Neural cell (in vitro differentiated cells): Measurements from ENCODE around the gene NCKAP1. TPM values are rescaled to one million over a fixed set of nuclear protein-coding genes. Genes with fewer than 3 reads are reported as not detected.

Experiments used
- H2AFZ ChIP-seq: fragments of 200-600, 300-800 bp; sonication (generic), shearing (Covaris generic); 2 replicates; pipeline ENCODE4 v1.6.0; 2014; ENCODE audit warnings: low read depth, mild to moderate bottlenecking, antibody characterized with exemption, low read length, moderate library complexity
- H3F3A ChIP-seq: fragments of 200-600 bp; shearing (Covaris generic); 2 replicates; pipeline ENCODE4 v1.6.1; 2016; ENCODE audit warnings: mild to moderate bottlenecking, moderate library complexity, mixed read lengths, antibody characterized with exemption, low read length; ENCODE audit not compliant: insufficient read depth, poor library complexity, severe bottlenecking
- H3K27ac ChIP-seq: fragments of 200-600, 300-800 bp; sonication (generic), shearing (Covaris generic); 2 replicates; pipeline ENCODE4 v1.5.1; 2014; ENCODE audit warnings: mild to moderate bottlenecking, low read length, moderate library complexity
- H3K27me3 ChIP-seq: fragments of 300-800, 200-600 bp; sonication (generic), shearing (Covaris generic); 2 replicates; pipeline ENCODE4 v1.6.0; 2014; ENCODE audit warnings: mild to moderate bottlenecking, low read depth, low read length, moderate library complexity; ENCODE audit not compliant: insufficient read depth
- H3K36me3 ChIP-seq: fragments of 300-800, 200-600 bp; sonication (generic), shearing (Covaris generic); 2 replicates; pipeline ENCODE4 v1.5.1; 2014; ENCODE audit warnings: mild to moderate bottlenecking, antibody characterized with exemption, low read length, moderate library complexity; ENCODE audit not compliant: insufficient read depth
- H3K4me2 ChIP-seq: fragments of 300-800, 200-600 bp; sonication (generic), shearing (Covaris generic); 2 replicates; pipeline ENCODE4 v1.6.0; 2014; ENCODE audit warnings: mild to moderate bottlenecking, low read length
- H3K4me3 ChIP-seq: fragments of 300-800, 200-600 bp; sonication (generic), shearing (Covaris generic); 2 replicates; pipeline ENCODE4 v1.5.1; 2014; ENCODE audit warnings: mild to moderate bottlenecking, low read length, moderate library complexity
- H3K79me2 ChIP-seq: fragments of 200-600 bp; shearing (Covaris generic); replicated peaks from 2 replicates; pipeline ENCODE4 v1.6.0; 2014; ENCODE audit warnings: mild to moderate bottlenecking, low read length, moderate library complexity; ENCODE audit not compliant: insufficient read depth
- H3K9ac ChIP-seq: fragments of 300-800, 200-600 bp; sonication (generic), shearing (Covaris generic); 2 replicates; pipeline ENCODE4 v1.6.1; 2016; ENCODE audit warnings: mild to moderate bottlenecking, low read length, mixed read lengths
- H3K9me2 ChIP-seq: fragments of 200-600 bp; shearing (Covaris generic); 2 replicates; pipeline ENCODE4 v1.6.1; 2016; ENCODE audit warnings: mild to moderate bottlenecking, low read length, mixed read lengths; ENCODE audit not compliant: insufficient read depth
- H3K9me3 ChIP-seq: fragments of 200-600, 300-800 bp; sonication (generic), shearing (Covaris generic); 2 replicates; pipeline ENCODE4 v1.6.1; 2016; ENCODE audit warnings: mild to moderate bottlenecking, mixed run types, low read length, moderate library complexity, mixed read lengths
- H4K20me1 ChIP-seq: fragments of 200-600 bp; shearing (Covaris generic); 2 replicates; pipeline ENCODE4 v1.6.1; 2016; ENCODE audit warnings: mild to moderate bottlenecking, mixed run types; ENCODE audit not compliant: insufficient read depth
- EP300 ChIP-seq: fragments of 450-650 bp; conservative IDR thresholded peaks from 2 replicates; pipeline ENCODE4 v1.6.1; 2014; ENCODE audit warnings: antibody characterized with exemption, mild to moderate bottlenecking, moderate library complexity; ENCODE audit not compliant: poor library complexity, severe bottlenecking
- EZH2 ChIP-seq: fragments of 200-600, 300-800 bp; shearing (Covaris generic), sonication (generic); IDR thresholded peaks from 2 replicates; pipeline ENCODE4 v1.6.1; 2014; ENCODE audit warnings: antibody characterized with exemption, low read length, borderline replicate concordance, mild to moderate bottlenecking; ENCODE audit not compliant: insufficient read depth, poor library complexity, severe bottlenecking
- MXI1 ChIP-seq: fragments of 450-650 bp; conservative IDR thresholded peaks from 2 replicates; pipeline ENCODE4 v1.6.1; 2014; ENCODE audit warnings: antibody characterized with exemption, mild to moderate bottlenecking; ENCODE audit not compliant: poor library complexity, severe bottlenecking
- POLR2AphosphoS5 ChIP-seq: IDR thresholded peaks from 2 replicates; pipeline ENCODE4 v1.6.1; 2012
- RAD21 ChIP-seq: fragments of 450-650 bp; conservative IDR thresholded peaks from 2 replicates; pipeline ENCODE4 v1.6.1; 2014; ENCODE audit warnings: antibody characterized with exemption, mild to moderate bottlenecking, moderate library complexity
- SMC3 ChIP-seq: fragments of 450-650 bp; conservative IDR thresholded peaks from 2 replicates; pipeline ENCODE4 v1.6.1; 2014; ENCODE audit warnings: antibody characterized with exemption, mild to moderate bottlenecking, moderate library complexity; ENCODE audit not compliant: poor library complexity
- TAF1 ChIP-seq: IDR thresholded peaks from 2 replicates; pipeline ENCODE4 v1.6.1; 2012; ENCODE audit warnings: low read depth
- polyA plus RNA-seq: library from polyadenylated mRNA; depleted of rRNA; stranded (reverse); fragments of >200 nt; gene quantifications from 2 replicates; pipeline ENCODE4 v1.2.3, GENCODE V29; 2014
- TF ChIP-seq, protein P1 (sequence below): fragments of 450-650 bp; IDR thresholded peaks from 2 replicates; pipeline ENCODE4 v1.5.1; 2014; ENCODE audit warnings: antibody characterized with exemption, mild to moderate bottlenecking, moderate library complexity; ENCODE audit not compliant: poor library complexity, severe bottlenecking
- TF ChIP-seq, protein P2 (sequence below): IDR thresholded peaks from 2 replicates; pipeline ENCODE4 v1.6.1; 2012; ENCODE audit warnings: borderline replicate concordance

Gene NCKAP1
- polyA plus RNA-seq, 1 donor from 2014 or later: 124 TPM

DNA sequence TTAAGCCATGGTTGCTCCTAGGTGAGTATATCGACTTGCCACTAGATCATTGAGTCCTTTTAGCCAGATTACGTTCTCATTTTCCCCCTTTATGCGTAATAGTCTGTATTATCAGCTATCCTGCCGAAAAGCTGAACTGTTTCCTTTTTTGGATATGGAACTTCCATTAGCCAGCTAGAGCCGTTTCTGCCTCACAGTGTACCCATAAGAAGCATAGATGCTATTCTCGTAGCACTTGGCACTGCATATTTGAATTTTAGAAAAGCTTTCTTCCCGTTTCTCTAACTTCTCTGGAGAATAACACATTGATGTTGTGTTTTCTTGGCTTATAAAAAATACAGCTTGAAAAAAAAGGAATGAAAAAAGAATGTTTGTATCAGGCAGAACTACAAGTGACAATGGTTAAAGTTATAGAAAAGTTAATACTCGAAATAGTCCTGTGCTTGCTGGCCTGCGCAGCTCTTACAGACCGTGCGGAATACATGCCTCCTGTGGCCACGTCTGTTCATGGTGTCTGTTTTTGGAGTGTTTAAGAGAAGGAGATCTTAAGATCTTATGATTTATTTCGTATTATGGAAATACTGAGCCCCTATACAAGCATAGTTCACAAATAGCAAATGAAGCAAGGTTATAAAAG is 41.0 kb upstream of the NCKAP1 start:
- TF ChIP-seq MXI1 (no peak), POLR2AphosphoS5 (no peak), EP300 (no peak), EZH2 (no peak), TAF1 (no peak), RAD21 (no peak), SMC3 (no peak)
- TF ChIP-seq, protein P1, sequence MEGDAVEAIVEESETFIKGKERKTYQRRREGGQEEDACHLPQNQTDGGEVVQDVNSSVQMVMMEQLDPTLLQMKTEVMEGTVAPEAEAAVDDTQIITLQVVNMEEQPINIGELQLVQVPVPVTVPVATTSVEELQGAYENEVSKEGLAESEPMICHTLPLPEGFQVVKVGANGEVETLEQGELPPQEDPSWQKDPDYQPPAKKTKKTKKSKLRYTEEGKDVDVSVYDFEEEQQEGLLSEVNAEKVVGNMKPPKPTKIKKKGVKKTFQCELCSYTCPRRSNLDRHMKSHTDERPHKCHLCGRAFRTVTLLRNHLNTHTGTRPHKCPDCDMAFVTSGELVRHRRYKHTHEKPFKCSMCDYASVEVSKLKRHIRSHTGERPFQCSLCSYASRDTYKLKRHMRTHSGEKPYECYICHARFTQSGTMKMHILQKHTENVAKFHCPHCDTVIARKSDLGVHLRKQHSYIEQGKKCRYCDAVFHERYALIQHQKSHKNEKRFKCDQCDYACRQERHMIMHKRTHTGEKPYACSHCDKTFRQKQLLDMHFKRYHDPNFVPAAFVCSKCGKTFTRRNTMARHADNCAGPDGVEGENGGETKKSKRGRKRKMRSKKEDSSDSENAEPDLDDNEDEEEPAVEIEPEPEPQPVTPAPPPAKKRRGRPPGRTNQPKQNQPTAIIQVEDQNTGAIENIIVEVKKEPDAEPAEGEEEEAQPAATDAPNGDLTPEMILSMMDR: no peak
- TF ChIP-seq, protein P2, sequence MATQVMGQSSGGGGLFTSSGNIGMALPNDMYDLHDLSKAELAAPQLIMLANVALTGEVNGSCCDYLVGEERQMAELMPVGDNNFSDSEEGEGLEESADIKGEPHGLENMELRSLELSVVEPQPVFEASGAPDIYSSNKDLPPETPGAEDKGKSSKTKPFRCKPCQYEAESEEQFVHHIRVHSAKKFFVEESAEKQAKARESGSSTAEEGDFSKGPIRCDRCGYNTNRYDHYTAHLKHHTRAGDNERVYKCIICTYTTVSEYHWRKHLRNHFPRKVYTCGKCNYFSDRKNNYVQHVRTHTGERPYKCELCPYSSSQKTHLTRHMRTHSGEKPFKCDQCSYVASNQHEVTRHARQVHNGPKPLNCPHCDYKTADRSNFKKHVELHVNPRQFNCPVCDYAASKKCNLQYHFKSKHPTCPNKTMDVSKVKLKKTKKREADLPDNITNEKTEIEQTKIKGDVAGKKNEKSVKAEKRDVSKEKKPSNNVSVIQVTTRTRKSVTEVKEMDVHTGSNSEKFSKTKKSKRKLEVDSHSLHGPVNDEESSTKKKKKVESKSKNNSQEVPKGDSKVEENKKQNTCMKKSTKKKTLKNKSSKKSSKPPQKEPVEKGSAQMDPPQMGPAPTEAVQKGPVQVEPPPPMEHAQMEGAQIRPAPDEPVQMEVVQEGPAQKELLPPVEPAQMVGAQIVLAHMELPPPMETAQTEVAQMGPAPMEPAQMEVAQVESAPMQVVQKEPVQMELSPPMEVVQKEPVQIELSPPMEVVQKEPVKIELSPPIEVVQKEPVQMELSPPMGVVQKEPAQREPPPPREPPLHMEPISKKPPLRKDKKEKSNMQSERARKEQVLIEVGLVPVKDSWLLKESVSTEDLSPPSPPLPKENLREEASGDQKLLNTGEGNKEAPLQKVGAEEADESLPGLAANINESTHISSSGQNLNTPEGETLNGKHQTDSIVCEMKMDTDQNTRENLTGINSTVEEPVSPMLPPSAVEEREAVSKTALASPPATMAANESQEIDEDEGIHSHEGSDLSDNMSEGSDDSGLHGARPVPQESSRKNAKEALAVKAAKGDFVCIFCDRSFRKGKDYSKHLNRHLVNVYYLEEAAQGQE: no peak
- Histone ChIP-seq H3K9me3 (no peaks in the 10 kb centered on the region), H3K27me3 (peaks cover 4% of the 10 kb centered on the region), H3K27ac (peak overlapping the region; percentile 80), H3F3A (no peaks in the 10 kb centered on the region), H2AFZ (peak overlapping the region; percentile 96), H3K9ac (peak overlapping the region; percentile 74), H3K4me2 (peak overlapping the region; percentile 65), H3K4me3 (peak overlapping the region; percentile 71), H3K79me2 (no peaks in the 10 kb centered on the region), H3K9me2 (no peaks in the 10 kb centered on the region), H4K20me1 (no peaks in the 10 kb centered on the region), H3K36me3 (no peaks in the 10 kb centered on the region)

GRCh38 chr2:183078464-183079138 is 40.3 kb upstream of the NCKAP1 start, which contains the start of gene DUSP19:
Gene DUSP19, plus strand, starts transcription at chr2:183078747. Its CDS starts 187 bp downstream, at chr2:183078934.
- Histone ChIP-seq H3K9ac (peak within 1 kb of the TSS; percentile 74), H3K27me3 (peaks cover 4% of the 10 kb centered on the region), H3K79me2 (no peaks in the 10 kb centered on the region), H3K36me3 (no peaks in the 10 kb centered on the region), H3K4me3 (peak within 1 kb of the TSS; percentile 71), H3F3A (no peaks in the 10 kb centered on the region), H4K20me1 (no peaks in the 10 kb centered on the region), H3K9me3 (no peaks in the 10 kb centered on the region), H2AFZ (peak within 1 kb of the TSS; percentile 96), H3K4me2 (peak within 1 kb of the TSS; percentile 65), H3K9me2 (no peaks in the 10 kb centered on the region), H3K27ac (peak within 1 kb of the TSS; percentile 80)
- TF ChIP-seq RAD21: no peak
- peak; percentile 89 for TF ChIP-seq POLR2AphosphoS5
- TF ChIP-seq TAF1: peak; percentile 95
- TF ChIP-seq, protein P1: peak; percentile 17
- TF ChIP-seq SMC3: peak; percentile 43
- TF ChIP-seq, protein P2: peak; percentile 95
- TF ChIP-seq MXI1: peak; percentile 50
- peak; percentile 49 for TF ChIP-seq EP300
- TF ChIP-seq EZH2: no peak
